IMR-90 (cell line): ENCODE data around the gene ZNF3. TPM values are rescaled to one million over a fixed set of nuclear protein-coding genes. Genes with fewer than 3 reads are reported as not detected.

Source experiments
- ATAC-seq: fragments of 200-7000 bp; cut with Tn5 transposase; 2 replicates; pipeline ENCODE4 v1.9.1; 2020; ENCODE audit warnings: low read depth, mild to moderate bottlenecking, moderate library complexity
- BruUV-seq: library from RNA; stranded (reverse); fragments of 400-500 nt; replicated peaks from 2 replicates; lab custom pipeline; 2021; lab: Mats Ljungman, UMichigan
- CTCF ChIA-PET: fragments of 300-600 bp; formaldehyde crosslinking; extraction: SDS; loops from one replicate; lab custom pipeline; 2021; ENCODE audit warnings: antibody characterized with exemption; lab: Yijun Ruan, JAX
- POLR2A ChIA-PET: fragments of 300-600 bp; sonication (Branson Sonifier 250); formaldehyde crosslinking; loops from one replicate; lab custom pipeline; 2022; ENCODE audit warnings: antibody characterized with exemption; ENCODE audit not compliant: unreplicated experiment; lab: Charles Lee
- DNase-seq: peaks from one replicate; pipeline ENCODE4 v3.0.0; 2013
- H2AFZ ChIP-seq: replicated peaks from 2 replicates; pipeline ENCODE3; 2013; ENCODE audit warnings: low read length, mild to moderate bottlenecking; ENCODE audit not compliant: poor library complexity
- H2AK5ac ChIP-seq: 2 replicates; pipeline ENCODE4 v1.6.1; 2013; ENCODE audit warnings: low read depth, low read length, inconsistent platforms
- H2AK9ac ChIP-seq: replicated peaks from 2 replicates; pipeline ENCODE3; 2013; ENCODE audit warnings: mild to moderate bottlenecking, low read depth, low read length, moderate library complexity; ENCODE audit not compliant: poor library complexity
- H2BK120ac ChIP-seq: 2 replicates; pipeline ENCODE4 v1.6.1; 2013; ENCODE audit warnings: low read depth, low read length, inconsistent platforms
- H2BK15ac ChIP-seq: 3 replicates; pipeline ENCODE4 v1.6.1; 2013; ENCODE audit warnings: low read depth, low read length, inconsistent platforms
- H2BK20ac ChIP-seq: 2 replicates; pipeline ENCODE4 v1.6.1; 2013; ENCODE audit warnings: low read depth, mild to moderate bottlenecking, inconsistent platforms, low read length, moderate library complexity
- H2BK5ac ChIP-seq: 2 replicates; pipeline ENCODE4 v1.6.1; 2013; ENCODE audit warnings: mild to moderate bottlenecking, low read depth, low read length, inconsistent platforms; ENCODE audit not compliant: poor library complexity, severe bottlenecking
- H3K14ac ChIP-seq: replicated peaks from 2 replicates; pipeline ENCODE4 v1.6.1; 2013; ENCODE audit warnings: low read depth, low read length, inconsistent platforms
- H3K18ac ChIP-seq: 2 replicates; pipeline ENCODE4 v1.6.1; 2013; ENCODE audit warnings: low read depth, low read length, control low read depth
- H3K23ac ChIP-seq: 2 replicates; pipeline ENCODE4 v1.6.1; 2013; ENCODE audit warnings: low read depth, low read length, inconsistent platforms
- H3K27ac ChIP-seq: 2 replicates; pipeline ENCODE4 v1.5.1; 2013; ENCODE audit warnings: mild to moderate bottlenecking, control low read depth, low read length; ENCODE audit not compliant: insufficient read depth
- H3K27me3 ChIP-seq: 2 replicates; pipeline ENCODE4 v1.6.1; 2013; ENCODE audit warnings: low read length; ENCODE audit not compliant: control insufficient read depth, insufficient read depth
- H3K36me3 ChIP-seq: 2 replicates; pipeline ENCODE4 v1.6.1; 2013; ENCODE audit warnings: low read length, mixed read lengths; ENCODE audit not compliant: control insufficient read depth, insufficient read depth
- H3K4ac ChIP-seq: 2 replicates; pipeline ENCODE4 v1.6.1; 2013; ENCODE audit warnings: low read depth, low read length, inconsistent platforms
- H3K4me1 ChIP-seq: 2 replicates; pipeline ENCODE4 v1.6.1; 2013; ENCODE audit warnings: low read length, mixed read lengths; ENCODE audit not compliant: control insufficient read depth, insufficient read depth
- H3K4me2 ChIP-seq: 2 replicates; pipeline ENCODE4 v1.6.1; 2013; ENCODE audit warnings: low read depth, mild to moderate bottlenecking, control low read depth, low read length, moderate library complexity
- H3K4me3 ChIP-seq: 2 replicates; pipeline ENCODE4 v1.5.1; 2013; ENCODE audit warnings: low read depth, mild to moderate bottlenecking, control low read depth, low read length, moderate library complexity; ENCODE audit not compliant: insufficient read depth
- H3K56ac ChIP-seq: 2 replicates; pipeline ENCODE4 v1.6.1; 2013; ENCODE audit warnings: low read length, inconsistent platforms; ENCODE audit not compliant: insufficient read depth; ENCODE audit errors: extremely low read depth
- H3K79me1 ChIP-seq, 2 experiments: 2 replicates each; pipeline ENCODE4 v1.6.1; 2013; ENCODE audit warnings: low read length in 2 of 2, inconsistent platforms in 1 of 2, low read depth in 1 of 2
- H3K9ac ChIP-seq: 2 replicates; pipeline ENCODE4 v1.6.1; 2013; ENCODE audit warnings: low read depth, low read length, control low read depth
- H3K9me1 ChIP-seq: 2 replicates; pipeline ENCODE4 v1.6.1; 2013; ENCODE audit warnings: low read length, inconsistent platforms; ENCODE audit not compliant: insufficient read depth
- H3K9me3 ChIP-seq: 2 replicates; pipeline ENCODE4 v1.6.1; 2013; ENCODE audit warnings: low read length; ENCODE audit not compliant: control insufficient read depth, insufficient read depth
- H4K20me1 ChIP-seq: 2 replicates; pipeline ENCODE4 v1.6.1; 2013; ENCODE audit warnings: low read length, inconsistent platforms; ENCODE audit not compliant: insufficient read depth
- H4K5ac ChIP-seq: 2 replicates; pipeline ENCODE4 v1.6.1; 2013; ENCODE audit warnings: mild to moderate bottlenecking, low read depth, low read length, control low read depth
- H4K8ac ChIP-seq, 2 experiments: 2 replicates each; pipeline ENCODE4 v1.6.1; 2013; ENCODE audit warnings: low read depth in 2 of 2, low read length in 2 of 2, control low read depth in 1 of 2, inconsistent platforms in 1 of 2
- H4K91ac ChIP-seq: 2 replicates; pipeline ENCODE4 v1.6.1; 2013; ENCODE audit warnings: low read depth, low read length, inconsistent platforms; ENCODE audit not compliant: insufficient read depth
- BHLHE40 ChIP-seq: fragments of 150-350 bp; IDR thresholded peaks from 2 replicates; pipeline ENCODE4 v1.6.1; 2016; ENCODE audit warnings: mild to moderate bottlenecking, low read depth, low read length
- CEBPB ChIP-seq: IDR thresholded peaks from 2 replicates; pipeline ENCODE4 v1.6.1; 2012; ENCODE audit warnings: low read depth, low read length, improper control_type of control experiment
- CHD1 ChIP-seq: IDR thresholded peaks from 2 replicates; pipeline ENCODE4 v1.6.1; 2012; ENCODE audit warnings: low read depth, low read length, improper control_type of control experiment
- MAFK ChIP-seq: IDR thresholded peaks from 2 replicates; pipeline ENCODE4 v1.6.1; 2012; ENCODE audit warnings: low read depth, low read length, improper control_type of control experiment
- MAZ ChIP-seq: IDR thresholded peaks from 2 replicates; pipeline ENCODE4 v1.6.1; 2012; ENCODE audit warnings: low read depth, mild to moderate bottlenecking, low read length, improper control_type of control experiment, moderate library complexity, borderline replicate concordance
- POLR2A ChIP-seq: IDR thresholded peaks from 2 replicates; pipeline ENCODE4 v1.6.1; 2012; ENCODE audit warnings: mild to moderate bottlenecking, low read depth, low read length
- RAD21 ChIP-seq: IDR thresholded peaks from 2 replicates; pipeline ENCODE4 v1.6.1; 2012; ENCODE audit warnings: low read length, improper control_type of control experiment
- RCOR1 ChIP-seq: IDR thresholded peaks from 2 replicates; pipeline ENCODE4 v1.6.1; 2012; ENCODE audit warnings: mild to moderate bottlenecking, low read length, improper control_type of control experiment; ENCODE audit not compliant: insufficient replicate concordance
- SMC3 ChIP-seq: fragments of 150-350 bp; IDR thresholded peaks from 2 replicates; pipeline ENCODE4 v1.6.1; 2016; ENCODE audit warnings: low read depth, mild to moderate bottlenecking, antibody characterized with exemption, low read length, moderate library complexity
- WGBS, 2 experiments: methylation state at CpG; one replicate each; pipeline versions ENCODE4 v1.1.5 to v1.1.7; 2013; ENCODE audit warnings: missing lambda C conversion rate in 2 of 2; ENCODE audit not compliant: insufficient read length in 1 of 2; ENCODE audit errors: extremely low coverage in 2 of 2; 5-methylcytosine and 5-hydroxymethylcytosine counted together
- dilution Hi-C: fragments of 300-500 bp; cut with HindIII; formaldehyde crosslinking; loops from one replicate; pipeline ENCODE4 v1.14.3; 2018; ENCODE audit warnings: low sequenced_read_pairs; ENCODE audit not compliant: unreplicated experiment
- in situ Hi-C: fragments of 300-500 bp; cut with MboI; formaldehyde crosslinking; loops from 3 replicates; pipeline ENCODE4 v1.14.3; 2019; ENCODE audit warnings: low sequenced_read_pairs, inconsistent platforms, mixed read lengths
- intact Hi-C: fragments of 100-400 bp; cut with micrococcal nuclease; formaldehyde crosslinking; loops from 2 replicates; pipeline ENCODE4 v1.10.0; 2022
- polyA plus RNA-seq, 3 experiments: library from polyadenylated mRNA; depleted of rRNA; stranded (reverse); fragments of >200 nt; gene quantifications; 2 replicates each; pipeline ENCODE4 v1.2.3, GENCODE V29; 2012; ENCODE audit warnings: low replicate concordance in 1 of 3
- total RNA-seq: library from RNA; depleted of rRNA; stranded (reverse); fragments of >200 nt; gene quantifications from 2 replicates; pipeline ENCODE4 v1.2.3, GENCODE V29; 2012

Gene ZNF3
- total and polyA plus RNA-seq, 2 of the 4 experiments (the other 2 are of a cell fraction) = 24.8 to 30.8 TPM

DNA sequence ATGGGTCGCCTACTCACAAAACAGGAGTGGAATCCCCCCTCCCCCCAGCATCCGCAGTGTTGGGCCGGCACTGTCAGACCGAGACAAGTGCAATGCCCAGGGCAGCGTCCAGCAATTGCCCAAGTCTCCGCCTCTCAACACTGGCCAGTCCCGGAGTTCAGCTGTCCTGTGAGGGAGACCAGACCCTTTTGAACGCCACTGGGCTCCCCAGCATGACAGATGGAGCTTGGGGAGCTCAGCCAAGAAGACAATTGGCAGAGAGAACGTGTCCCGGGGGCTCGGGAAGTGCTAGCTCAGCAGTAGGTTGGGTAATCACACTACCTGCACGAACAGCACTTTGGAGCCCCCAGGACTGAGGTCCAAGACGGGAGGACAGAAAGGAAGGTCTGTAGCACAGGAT is 12.0 kb upstream of the ZNF3 start:
- BruUV-seq = no TSS peak
- Histone ChIP-seq H3K9ac (no peak overlapping the region), H2AK5ac (no peak overlapping the region), H2BK20ac (no peak overlapping the region), H3K27me3 (no peaks in the 10 kb centered on the region), H3K9me3 (no peaks in the 10 kb centered on the region), H3K18ac (no peak overlapping the region), H2AK9ac (no peak overlapping the region), H3K27ac (no peak overlapping the region), H3K4me3 (no peak overlapping the region), H3K14ac (no peak overlapping the region), H4K8ac (no peak overlapping the region), H2AFZ (no peak overlapping the region), H2BK120ac (no peak overlapping the region), H2BK15ac (no peak overlapping the region), H4K5ac (no peak overlapping the region), H3K4ac (no peak overlapping the region), H4K20me1 (peaks cover 15% of the 10 kb centered on the region), H3K36me3 (peaks cover 71% of the 10 kb centered on the region), H3K4me2 (no peak overlapping the region), H3K23ac (0 out of 2 replicates have a peak overlapping the region, but pooled peaks have one; percentile 24), H3K79me1 (peaks cover 41 to 81% of the 10 kb centered on the region in 2 experiments), H3K9me1 (peaks cover 9% of the 10 kb centered on the region), H3K4me1 (peaks cover 5% of the 10 kb centered on the region), H4K91ac (no peak overlapping the region), H3K56ac (no peak overlapping the region), H2BK5ac (no peak overlapping the region)
- WGBS, 2 experiments = 58% methylated on average over 5 of the region's 13 CpGs; no CpG with 5 or more reads in 1 of the 2 experiments
- ATAC-seq = no peak
- DNase-seq = no peak
- intact Hi-C loops (no loop called here), dilution Hi-C loops (no loop called here), in situ Hi-C loops (no loop called here)
- no peak for TF ChIP-seq MAZ
- no peak for TF ChIP-seq SMC3
- TF ChIP-seq BHLHE40 = no peak
- TF ChIP-seq CEBPB = no peak
- TF ChIP-seq CHD1 = no peak
- no peak for TF ChIP-seq RCOR1
- no peak for TF ChIP-seq RAD21
- TF ChIP-seq POLR2A = no peak
- no peak for TF ChIP-seq MAFK
- ChIA-PET CTCF (no interaction called here), POLR2A (no interaction called here)
